ENCODE data around the gene ZDHHC24.
A peak's percentile ranks its signal among the peaks of the same experiment; 100 is the strongest.

DNA sequence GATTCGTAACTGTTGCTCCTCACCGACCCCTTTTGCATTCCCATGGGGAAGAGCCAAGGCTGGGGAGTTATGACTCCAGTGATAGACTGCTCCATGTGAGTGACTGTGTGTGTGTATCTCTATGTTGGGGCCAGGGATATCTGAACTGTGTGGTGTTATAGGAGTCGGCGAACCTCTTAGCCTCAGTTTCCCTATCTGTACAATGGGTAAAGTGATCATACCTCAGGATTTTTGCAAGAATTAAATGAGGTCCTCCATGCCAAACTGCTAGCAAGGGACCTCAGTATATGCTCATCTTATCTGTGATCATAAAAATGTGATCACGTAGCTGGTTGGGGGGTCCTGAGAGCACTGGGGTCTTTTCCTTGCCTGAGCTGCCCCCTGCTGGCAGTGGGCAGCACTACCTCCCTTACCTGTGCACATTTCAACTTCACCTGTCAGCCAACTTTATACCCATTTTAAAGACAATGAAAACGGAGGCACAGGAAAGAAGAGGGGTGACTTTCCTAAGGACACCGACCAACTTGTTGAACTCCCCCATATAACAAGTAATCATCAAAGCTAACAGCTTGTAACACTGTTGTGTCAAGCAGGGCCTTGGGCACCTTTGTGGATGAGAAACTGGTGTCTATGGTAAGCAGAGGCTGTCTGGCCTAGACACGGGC lies 67.0 kb downstream of the ZDHHC24 start:
- TF ChIP-seq CTCF (IDR thresholded peaks at IDR 0.05) (peak; percentile 96), SIN3A (IDR thresholded peaks at IDR 0.05; ENCODE audit: borderline replicate concordance, insufficient read depth, low read depth, low read length) (no peak), POLR2AphosphoS5 (IDR thresholded peaks at IDR 0.05; ENCODE audit: low read depth, low read length) (no peak), REST (IDR thresholded peaks at IDR 0.05; ENCODE audit: insufficient read depth in 1 of 2, low read depth in 2 of 2, low read length in 1 of 2) (no peak)

All from Panc1 (cell line).